ENCODE results near the gene COL25A1.

GRCh38 chr4:109160494-109160893 is 142.0 kb downstream of the COL25A1 start:
- TF ChIP-seq CTCF (IDR thresholded peaks at IDR 0.05; ENCODE audit: low read depth, low read length) (no peak), EZH2phosphoT487 (IDR thresholded peaks at IDR 0.05; ENCODE audit: low read depth) (no peak)
